Kidney glomerular epithelial cell (primary cell): Measurements from ENCODE around the gene DIP2C.
"Not testable (repeated sequence)": the region's sequence is repeated elsewhere in the genome, so short reads cannot be mapped to it uniquely, and the experiment has no call there.

Source experiments
- DNase-seq: peaks from one replicate; lab custom pipeline; 2025; lab: John Stamatoyannopoulos, UW

DIP2C gene

GRCh38 chr10:479706-480497 lies 209.6 kb downstream of the DIP2C start:
- not testable (repeated sequence) for DNase-seq

- DNase-seq: no peak
Observed at GRCh38 chr10:478471-479245, 210.8 kb downstream of the DIP2C start.

GRCh38 chr10:477620-478019 lies 211.8 kb downstream of the DIP2C start:
- DNase-seq: no peak

- no peak for DNase-seq
Observed at GRCh38 chr10:476455-476780, 213.1 kb downstream of the DIP2C start.

GRCh38 chr10:475709-476454 lies 213.6 kb downstream of the DIP2C start:
- no peak for DNase-seq

GRCh38 chr10:474946-475345 lies 214.5 kb downstream of the DIP2C start:
- DNase-seq: no peak

- DNase-seq: no peak
Observed at GRCh38 chr10:474406-474805, 215.1 kb downstream of the DIP2C start.

GRCh38 chr10:472241-472910 lies 217.1 kb downstream of the DIP2C start:
- no peak for DNase-seq

- no peak for DNase-seq
Observed at GRCh38 chr10:470339-471003, 219.0 kb downstream of the DIP2C start.

- DNase-seq: no peak
Observed at GRCh38 chr10:469947-470338, 219.5 kb downstream of the DIP2C start.

- no peak for DNase-seq
Observed at GRCh38 chr10:459743-460142, 229.7 kb downstream of the DIP2C start.

GRCh38 chr10:458421-458851 lies 231.0 kb downstream of the DIP2C start:
- peak; percentile 94 for DNase-seq

- no peak for DNase-seq
Observed at GRCh38 chr10:456486-456885, 233.0 kb downstream of the DIP2C start.

GRCh38 chr10:454860-455259 lies 234.6 kb downstream of the DIP2C start:
- peak; percentile 96 for DNase-seq

- DNase-seq: no peak
Observed at GRCh38 chr10:453647-454046, 235.8 kb downstream of the DIP2C start.

GRCh38 chr10:452512-453426 lies 236.7 kb downstream of the DIP2C start:
- no peak for DNase-seq

GRCh38 chr10:451856-452255 lies 237.6 kb downstream of the DIP2C start:
- DNase-seq: no peak

GRCh38 chr10:451021-451471 lies 238.4 kb downstream of the DIP2C start:
- DNase-seq: peak; percentile 7

GRCh38 chr10:450463-450862 lies 239.0 kb downstream of the DIP2C start:
- no peak for DNase-seq

GRCh38 chr10:449331-449730 lies 240.1 kb downstream of the DIP2C start:
- DNase-seq: not testable (repeated sequence)
